ENCODE measurements around the gene ITGAV.

- no peak for TF ChIP-seq CTCF (IDR thresholded peaks at IDR 0.05)
- TF ChIP-seq POLR2A (IDR thresholded peaks at IDR 0.05; ENCODE audit: low read depth): no peak
Measured at GRCh38 chr2:186691900-186692299, 102.0 kb downstream of the ITGAV start.

All from esophagus muscularis mucosa (tissue), 3 donors.